GM12873 (cell line): Measurements from ENCODE around the gene SLC25A22.
A peak's percentile ranks its signal among the peaks of the same experiment; 100 is the strongest.

Source experiments
- TF ChIP-seq, protein P1 (sequence below): IDR thresholded peaks from 2 replicates; pipeline ENCODE4 v1.5.1; 2012; ENCODE audit warnings: low read depth, mild to moderate bottlenecking, moderate library complexity, low read length, control low read depth; ENCODE audit not compliant: insufficient read depth; ENCODE audit errors: missing control alignments

SLC25A22 gene

DNA sequence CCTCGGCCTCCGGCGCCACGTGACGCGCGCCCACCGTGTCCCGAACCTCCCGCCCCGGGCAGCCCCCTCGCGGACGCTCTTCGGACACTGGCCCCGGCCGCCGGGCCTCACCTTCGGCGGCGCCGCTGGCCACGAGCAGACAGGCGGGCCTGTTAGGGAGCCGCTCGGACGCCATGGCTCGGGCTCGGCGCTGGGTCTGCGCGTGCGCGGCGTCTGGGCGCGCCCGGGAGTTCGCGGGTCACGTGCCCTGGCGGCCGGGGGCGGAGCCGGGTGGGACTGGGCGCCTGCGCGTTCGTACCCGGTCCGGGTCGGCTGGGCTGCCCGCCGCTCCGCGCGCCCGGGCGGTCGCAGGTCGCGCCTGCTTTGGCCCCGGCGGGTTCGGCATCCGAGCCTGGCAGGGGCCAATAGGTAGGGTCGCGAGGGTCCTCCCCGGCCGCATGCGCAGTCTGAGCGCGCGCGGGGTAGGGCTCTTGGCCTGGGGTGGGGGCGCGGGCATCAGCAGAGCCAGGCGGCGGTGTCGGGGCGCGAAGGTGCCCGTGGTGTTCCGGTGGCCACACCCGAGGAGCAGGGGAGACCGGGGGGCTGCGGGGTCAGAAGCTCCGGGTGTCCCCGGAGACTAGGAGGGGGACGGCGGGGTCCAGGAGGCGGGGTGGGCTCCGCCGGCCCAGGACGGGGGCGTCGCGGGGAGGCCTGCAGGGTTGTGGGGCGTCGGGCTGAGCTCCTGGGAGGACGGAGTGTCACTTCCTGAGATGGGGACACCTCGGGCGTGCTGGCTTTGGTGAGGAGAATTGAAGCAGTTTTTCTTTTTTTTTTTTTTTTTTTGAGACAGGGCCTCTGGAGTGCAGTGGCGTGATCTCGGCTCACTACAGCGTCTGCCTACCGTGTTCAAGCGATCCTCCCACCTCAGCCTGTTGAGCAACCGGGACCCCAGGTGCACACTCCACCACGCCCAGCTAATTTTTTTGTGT lies 20.5 kb downstream of the SLC25A22 start, which contains the start of gene GATD1:
Gene GATD1, minus strand, starts transcription at position 200 of the 968 bp plus-strand sequence. Its CDS starts 25 bp downstream, at position 175.
- TF ChIP-seq, protein P1, sequence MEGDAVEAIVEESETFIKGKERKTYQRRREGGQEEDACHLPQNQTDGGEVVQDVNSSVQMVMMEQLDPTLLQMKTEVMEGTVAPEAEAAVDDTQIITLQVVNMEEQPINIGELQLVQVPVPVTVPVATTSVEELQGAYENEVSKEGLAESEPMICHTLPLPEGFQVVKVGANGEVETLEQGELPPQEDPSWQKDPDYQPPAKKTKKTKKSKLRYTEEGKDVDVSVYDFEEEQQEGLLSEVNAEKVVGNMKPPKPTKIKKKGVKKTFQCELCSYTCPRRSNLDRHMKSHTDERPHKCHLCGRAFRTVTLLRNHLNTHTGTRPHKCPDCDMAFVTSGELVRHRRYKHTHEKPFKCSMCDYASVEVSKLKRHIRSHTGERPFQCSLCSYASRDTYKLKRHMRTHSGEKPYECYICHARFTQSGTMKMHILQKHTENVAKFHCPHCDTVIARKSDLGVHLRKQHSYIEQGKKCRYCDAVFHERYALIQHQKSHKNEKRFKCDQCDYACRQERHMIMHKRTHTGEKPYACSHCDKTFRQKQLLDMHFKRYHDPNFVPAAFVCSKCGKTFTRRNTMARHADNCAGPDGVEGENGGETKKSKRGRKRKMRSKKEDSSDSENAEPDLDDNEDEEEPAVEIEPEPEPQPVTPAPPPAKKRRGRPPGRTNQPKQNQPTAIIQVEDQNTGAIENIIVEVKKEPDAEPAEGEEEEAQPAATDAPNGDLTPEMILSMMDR, result no peak

DNA sequence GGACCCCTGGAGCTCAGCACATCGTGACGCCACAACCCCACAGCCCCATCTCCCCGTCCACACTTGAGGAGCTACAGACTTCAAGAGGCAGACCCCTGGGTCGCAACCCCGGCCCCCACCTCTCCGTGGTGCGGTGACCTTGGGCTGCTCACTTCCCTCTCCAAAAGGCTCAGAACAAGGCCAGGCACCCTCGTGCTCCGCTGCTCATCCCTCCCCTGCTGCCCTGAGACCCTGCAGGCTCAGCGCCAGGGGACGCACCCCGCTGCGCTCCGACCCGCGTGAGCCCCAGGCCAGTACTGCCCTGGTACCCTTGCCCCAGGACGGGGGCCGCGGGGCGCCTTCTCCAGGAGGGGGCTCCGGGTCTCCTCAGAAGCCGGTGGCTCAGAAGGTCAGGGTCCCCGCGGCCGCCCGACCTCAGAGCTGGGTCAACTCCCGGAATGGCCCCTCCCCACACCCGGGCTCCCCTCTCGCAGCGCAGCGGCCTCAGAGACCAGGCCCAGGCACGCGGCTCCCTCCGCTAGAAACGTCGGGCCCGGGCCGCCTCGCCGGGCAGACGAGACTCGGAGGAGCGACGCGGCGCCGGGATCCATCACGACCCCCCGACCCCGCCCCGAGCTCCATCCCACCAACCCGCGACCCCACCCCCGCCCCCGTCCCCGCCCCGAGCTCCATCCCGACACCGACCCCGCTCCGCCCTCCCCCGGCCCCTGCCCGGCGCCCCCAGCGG lies 21.4 kb downstream of the SLC25A22 start:
- TF ChIP-seq, protein P1, result peak; percentile 1

DNA sequence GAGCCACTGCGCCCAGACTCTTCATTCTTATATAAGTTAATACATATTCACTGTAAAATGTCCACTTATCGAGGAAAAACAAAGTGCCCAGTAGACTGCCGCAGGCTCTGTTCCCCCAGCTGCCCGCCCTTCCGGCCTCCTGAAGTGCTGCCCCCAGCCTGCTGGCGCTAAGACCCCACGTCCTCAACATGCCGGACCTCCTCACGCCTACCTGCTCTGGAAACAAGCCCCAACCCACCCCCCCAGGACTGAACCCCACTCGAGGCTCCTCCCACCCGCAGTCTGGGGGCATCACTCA lies 21.9 kb downstream of the SLC25A22 start:
- TF ChIP-seq, protein P1, result no peak

DNA sequence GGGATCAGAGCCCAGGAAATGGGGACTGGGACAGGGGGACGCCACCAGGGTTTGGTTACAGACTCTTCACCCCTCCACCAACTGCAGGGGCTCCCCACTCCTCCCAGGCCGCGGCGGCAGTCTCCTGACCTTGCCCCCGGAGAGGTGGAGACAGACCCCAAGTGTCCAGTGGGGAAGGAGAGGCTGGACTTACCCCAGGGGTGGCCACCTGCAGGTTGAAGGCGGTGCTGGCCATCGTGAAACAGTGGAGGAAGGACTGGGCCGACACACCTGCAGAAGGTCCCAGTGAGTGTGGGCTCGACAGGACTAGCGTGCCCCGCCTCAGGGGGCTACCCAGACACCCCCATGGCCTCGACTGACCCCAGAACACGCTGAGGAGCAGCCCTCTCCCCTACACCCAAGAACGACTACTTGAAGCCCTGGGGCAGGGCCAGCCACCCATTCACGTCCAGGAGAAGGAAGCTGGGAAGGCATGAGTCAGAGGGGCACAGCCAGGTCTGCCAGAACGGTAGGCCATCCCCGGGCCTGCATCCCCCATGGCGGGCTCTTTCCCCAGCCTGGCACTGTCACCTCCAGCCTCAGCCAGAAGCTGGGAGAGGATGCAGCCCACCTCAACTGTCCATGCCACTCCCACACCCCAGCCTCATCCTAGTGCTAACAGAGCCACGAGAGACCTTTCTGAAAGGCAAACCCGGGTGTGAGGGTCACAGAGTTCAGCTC lies 23.0 kb downstream of the SLC25A22 start:
- TF ChIP-seq, protein P1, result no peak

DNA sequence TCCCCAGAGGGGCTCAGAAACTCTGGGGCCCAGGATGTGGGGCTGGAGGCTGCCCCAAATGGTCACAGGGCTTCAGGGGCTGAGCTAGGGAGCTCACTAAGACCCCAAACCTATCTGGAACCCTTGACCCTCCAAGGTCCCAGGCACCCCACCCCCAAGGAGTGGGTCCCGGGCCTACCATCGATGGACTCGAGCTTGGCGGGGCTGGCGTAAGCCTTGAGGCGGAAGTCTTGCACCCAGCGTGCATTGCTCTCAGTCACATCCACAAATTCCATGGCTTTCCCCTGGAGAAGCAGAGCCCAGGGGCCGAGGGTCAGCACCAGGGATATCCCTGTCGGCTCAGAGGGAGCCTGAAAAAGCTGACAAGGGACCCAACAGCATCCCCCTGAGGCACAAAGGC lies 24.3 kb downstream of the SLC25A22 start:
- TF ChIP-seq, protein P1, result no peak

DNA sequence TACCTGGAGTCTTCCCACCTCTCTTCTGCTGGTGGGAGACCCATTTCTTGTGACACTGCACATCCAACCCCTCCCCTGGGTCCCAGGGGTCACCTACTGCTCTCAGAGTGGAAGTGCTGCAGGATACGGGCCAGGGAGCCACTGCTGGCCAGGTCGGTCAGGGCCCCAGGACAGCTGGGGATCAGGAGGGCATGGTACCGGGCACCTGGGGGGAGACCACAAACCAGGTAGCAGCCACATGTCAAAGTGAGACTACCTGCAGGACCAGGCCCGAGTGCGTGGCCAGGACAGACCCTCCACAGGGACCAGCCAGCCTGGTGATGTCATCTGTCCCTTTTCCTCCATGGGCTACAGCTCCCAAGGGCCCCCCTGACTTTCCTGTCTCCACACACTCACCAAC lies 24.7 kb downstream of the SLC25A22 start:
- TF ChIP-seq, protein P1, result no peak
